Embryonic facial prominence (tissue), 1 donor: ENCODE measurements around the gene SLC41A1.

Experiments used
- DNase-seq: peaks from one replicate; pipeline ENCODE4 v3.0.0-alpha.2; 2016; ENCODE audit errors: extremely low spot score

Gene SLC41A1

DNA sequence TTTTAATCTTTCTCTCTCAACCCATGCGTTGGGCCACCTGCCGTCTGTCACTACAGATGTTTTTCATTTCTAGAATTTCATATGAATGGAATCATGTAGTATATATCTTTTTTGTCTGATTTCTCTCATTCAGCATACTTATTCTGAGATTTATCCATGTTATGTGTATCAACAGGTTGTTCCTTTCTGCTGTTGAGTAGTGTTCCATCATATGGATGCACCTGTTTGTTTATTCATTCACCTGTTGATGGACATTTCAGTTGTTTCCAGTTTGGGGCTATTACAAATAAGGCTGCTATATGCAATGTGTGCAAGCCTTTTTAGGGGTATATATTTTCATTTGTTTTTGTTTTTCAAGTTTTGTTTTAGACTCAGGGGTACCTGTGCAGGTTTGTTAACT lies 9.4 kb upstream of the SLC41A1 start:
- DNase-seq, result no peak

DNA sequence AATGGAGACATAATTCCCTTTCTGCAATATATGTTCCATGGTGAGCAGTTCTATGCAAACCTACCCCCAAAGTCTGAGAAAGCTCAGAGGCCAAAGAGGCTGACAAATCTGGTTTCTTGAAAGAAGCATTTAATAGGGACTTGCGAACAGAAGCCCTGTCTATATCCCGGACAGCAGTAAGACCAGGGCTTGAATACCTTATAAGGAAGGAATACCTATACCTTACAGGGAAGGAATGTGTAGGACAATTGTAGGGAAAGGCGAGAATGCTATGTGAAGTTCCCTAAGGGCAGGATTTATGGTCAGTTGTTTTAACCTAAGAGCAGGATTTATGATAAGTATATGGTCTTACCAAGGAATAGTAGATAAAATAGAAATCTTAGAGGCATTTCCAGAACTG lies 5.0 kb upstream of the SLC41A1 start:
- DNase-seq, result no peak

DNA sequence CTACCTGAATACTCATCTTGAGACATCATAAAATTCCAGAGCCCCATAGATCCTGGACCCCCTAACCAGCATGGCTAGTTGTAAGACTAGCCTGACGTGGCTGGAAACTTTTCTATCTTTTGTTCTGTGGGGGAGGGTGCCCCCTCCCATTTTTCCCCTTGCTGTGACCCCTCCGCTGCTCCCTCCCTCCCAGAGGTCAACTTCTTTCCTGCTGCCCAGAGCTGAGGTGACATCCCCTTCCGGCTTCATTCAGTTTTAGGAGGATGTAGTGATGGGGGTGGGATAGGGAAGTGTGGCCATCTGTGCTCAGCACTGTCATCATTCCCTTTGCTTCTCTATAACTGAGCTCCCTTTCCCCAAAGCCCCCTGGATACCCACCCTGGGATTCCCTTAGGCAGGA lies 4.4 kb upstream of the SLC41A1 start:
- DNase-seq, result no peak

DNA sequence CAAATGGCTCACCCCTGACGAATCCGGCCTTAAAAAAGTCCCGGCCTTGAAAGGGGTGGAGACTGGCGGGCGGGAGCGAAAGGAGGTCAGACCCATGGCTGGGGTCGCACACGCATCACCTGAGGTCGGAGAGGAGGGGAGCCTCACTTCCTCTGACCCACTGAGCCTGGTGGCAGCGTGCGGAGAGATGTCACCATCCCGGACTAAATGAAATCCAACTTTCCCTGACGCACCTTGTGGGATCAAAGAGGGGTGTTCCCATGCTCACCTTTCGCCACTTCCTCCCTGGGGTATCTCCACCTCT lies 709 bp upstream of the SLC41A1 start:
- no peak for DNase-seq

DNA sequence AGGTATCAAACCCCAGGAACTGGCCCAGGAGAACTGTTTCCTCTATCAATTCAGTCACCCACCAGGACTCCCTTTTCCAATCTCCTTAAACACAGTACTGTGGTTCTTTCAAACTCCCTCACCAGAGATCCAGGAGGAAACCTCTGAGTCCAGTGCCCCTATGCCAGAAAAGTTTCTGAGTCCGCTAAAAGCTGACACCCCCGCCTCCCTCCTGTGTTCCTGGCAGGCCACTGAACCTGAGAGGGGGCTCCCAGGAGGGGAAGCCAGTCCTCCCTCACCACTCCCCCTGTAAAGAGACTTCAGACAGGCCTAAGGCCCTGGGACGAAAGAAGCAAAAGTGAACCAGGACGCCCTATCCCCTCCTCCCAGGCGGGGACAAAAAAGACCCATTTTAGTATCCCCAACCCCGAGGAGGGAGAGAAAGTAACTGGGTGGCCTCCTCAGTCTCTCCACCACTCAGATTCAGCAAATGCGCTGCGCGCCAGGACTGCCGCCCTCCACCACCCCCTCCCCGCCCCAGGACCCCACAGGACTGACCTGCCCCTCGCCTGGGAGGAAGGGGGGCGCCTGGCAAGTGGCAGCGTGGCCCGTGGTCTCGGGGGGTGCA lies 624 bp downstream of the SLC41A1 start:
- DNase-seq, result no peak

DNA sequence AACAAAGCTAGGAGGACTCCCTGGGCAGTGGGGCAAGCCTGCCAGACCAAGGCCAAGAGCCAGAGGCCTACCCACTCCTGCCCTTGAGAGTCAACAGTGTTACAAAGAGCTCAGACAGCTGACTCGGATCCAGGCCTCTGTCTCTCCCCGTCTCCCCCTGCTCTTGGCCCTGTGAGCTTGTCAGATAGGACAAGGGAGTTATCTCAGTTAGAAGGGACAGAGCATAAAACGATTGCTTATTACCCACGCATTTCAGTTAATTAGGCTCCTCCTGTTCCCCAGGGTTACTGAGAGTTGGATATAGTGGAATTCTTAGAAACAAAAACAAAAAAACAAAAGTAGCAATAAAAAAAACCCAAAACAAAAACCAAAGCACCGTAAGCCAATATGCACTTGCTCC lies 1.3 kb downstream of the SLC41A1 start:
- DNase-seq, result no peak

DNA sequence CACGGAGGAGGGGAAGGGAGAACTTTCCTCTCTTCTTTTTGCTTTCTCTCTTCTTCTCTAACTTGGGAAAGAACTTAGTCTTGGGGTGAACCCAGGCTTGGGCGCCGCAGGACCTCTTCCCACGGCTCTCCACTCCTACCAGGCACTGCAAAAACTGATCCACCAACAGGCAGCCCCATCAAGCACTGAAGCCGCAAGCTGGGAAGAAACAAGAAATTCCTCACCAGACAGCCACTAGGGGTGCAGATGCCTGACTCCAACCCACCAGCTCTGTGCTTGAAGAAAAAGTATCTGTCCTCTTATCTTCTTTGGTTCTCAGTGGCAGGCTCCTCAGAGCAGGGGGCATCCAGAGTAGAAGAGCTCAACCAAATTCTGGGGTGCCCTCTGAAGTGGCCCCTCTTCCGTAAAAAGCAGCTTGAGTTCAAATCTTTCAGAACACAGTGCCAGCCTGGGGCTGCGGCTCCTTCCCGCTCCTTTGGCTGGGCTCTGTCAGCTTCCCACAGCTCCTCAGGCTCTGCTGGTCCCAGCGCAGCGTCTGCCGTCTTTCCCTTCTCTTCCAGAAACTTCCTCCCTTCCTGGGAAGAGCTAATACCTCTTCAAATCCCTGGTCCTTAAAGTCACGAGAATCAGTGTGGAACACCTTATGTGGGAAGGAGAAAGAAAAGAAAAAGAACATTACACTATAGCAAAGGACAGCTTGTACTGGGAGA lies 2.4 kb downstream of the SLC41A1 start:
- no peak for DNase-seq

DNA sequence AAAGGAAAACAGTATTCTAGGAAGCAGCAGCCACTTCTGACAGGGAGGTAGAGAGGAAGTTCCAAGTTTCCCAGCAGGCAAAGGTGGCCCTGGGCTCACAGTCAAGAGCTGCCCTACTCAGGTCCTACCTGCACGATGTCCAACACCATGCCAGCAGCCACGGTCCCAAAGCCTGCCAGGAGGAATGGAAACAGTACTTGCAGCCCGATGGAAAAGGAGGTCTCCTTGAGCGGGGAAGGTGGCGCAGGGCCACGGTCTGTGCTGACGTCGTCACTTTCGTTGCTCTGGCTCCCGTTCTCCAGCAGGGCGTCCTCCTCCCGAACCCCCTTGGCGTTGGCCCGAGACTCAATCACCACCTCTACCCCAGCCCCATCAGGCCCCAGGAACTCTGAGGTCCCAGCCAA lies 3.1 kb downstream of the SLC41A1 start:
- DNase-seq, result no peak

DNA sequence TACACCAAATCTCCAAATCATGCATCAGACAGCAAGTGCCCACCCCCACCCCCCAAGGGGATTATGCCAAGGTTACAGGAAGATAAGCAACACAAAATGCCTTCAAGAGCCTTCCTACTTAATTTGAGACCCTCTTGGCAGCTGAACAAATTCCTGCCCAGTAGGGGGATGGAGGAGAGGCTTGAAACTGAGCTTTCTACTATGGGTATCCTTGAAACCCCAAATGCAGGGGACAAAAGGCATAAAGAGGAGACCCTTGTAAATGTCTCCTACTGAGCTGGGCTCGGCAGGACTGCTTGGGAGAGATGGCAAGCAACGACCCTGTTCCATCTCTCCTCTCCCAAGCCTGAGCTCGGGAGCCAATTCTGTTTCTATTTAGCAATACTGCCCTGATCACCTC lies 3.5 kb downstream of the SLC41A1 start:
- DNase-seq, result no peak

DNA sequence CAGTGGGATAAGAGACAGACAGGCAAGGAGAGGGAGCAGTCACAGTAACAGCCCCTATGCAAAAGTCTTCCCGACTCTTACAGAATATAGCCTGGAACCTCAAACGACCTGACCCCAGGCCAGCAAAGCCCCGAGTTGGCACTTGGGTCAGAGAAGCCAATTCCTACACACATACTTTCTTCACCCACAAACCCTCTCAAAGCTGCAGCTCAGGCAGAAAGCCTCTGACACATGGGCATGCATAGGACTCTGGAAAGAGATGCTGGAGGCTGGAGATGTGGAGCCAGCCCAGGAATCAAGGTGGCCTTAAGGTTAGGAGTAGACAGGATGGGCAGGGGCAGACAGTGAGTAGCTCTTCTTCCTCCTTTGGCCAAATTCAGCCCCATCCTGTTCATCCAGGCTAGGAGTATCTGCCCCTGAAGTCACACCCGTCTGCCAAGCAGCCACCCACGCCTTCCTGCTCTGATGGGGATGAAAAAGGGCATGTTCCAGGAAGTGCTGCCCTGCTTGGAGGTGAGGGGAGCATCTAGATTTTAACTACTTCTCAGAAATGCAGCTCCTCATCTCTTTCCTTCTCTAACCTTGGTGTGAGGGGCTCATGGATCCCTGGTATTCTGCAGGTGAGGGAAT lies 7.8 kb downstream of the SLC41A1 start:
- DNase-seq, result no peak

DNA sequence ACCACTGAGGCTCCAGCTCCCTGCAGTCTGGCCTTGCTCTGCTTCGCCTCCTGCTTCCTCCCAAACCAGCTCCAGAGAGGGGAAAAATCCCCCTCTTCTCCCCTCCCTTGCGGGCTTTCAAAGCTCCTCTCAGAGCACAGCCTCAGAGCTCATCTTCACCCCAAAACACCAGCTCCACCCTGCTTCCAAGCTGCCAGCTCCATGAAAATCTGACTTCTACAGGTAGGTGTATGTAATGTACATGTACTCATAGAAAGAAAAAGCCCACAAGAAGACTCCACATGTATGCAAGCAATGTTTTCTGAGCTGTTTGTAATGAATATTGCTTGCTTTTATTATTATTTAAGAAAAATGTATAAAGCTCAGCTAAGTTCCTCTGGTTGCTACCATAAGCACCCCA lies 8.4 kb downstream of the SLC41A1 start:
- no peak for DNase-seq

DNA sequence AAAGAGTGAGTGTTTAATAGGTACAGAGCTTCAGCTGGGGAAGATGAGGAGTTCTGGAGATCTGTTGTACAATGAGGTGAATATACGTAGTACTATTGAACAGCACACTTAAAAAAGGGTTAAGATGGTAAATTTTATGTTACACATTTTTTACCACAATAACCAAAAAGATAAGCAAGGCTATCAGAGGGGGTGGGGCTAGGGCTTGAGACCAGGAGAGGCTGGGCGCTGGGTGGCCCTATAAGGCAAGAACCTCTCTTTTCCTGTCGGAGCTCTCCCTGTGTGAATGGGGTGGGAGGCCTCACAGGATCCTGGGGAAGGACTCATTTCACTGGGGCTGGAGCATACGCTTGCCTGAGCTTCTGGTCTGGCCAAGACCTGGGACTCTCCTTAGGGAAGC lies 9.0 kb downstream of the SLC41A1 start:
- no peak for DNase-seq

DNA sequence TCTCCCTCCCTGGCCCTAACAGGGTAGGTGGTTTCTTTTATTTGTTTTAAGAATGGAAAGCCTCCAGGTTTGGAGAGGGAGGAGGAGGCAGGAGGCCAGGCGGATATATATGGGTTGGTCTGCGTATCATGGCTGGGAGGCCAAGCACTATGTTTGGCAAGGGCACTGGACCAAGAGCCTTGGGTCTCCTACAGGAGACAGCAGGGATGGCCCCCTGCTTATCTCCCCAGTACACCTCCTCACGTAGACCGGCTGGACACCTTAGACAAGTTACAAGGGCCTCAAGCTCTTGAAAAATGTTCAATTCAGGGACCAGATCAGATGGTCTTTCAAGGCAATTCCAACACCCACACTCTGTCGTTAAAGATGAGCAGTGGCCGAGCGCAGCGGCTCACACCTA lies 10.9 kb downstream of the SLC41A1 start:
- no peak for DNase-seq

DNA sequence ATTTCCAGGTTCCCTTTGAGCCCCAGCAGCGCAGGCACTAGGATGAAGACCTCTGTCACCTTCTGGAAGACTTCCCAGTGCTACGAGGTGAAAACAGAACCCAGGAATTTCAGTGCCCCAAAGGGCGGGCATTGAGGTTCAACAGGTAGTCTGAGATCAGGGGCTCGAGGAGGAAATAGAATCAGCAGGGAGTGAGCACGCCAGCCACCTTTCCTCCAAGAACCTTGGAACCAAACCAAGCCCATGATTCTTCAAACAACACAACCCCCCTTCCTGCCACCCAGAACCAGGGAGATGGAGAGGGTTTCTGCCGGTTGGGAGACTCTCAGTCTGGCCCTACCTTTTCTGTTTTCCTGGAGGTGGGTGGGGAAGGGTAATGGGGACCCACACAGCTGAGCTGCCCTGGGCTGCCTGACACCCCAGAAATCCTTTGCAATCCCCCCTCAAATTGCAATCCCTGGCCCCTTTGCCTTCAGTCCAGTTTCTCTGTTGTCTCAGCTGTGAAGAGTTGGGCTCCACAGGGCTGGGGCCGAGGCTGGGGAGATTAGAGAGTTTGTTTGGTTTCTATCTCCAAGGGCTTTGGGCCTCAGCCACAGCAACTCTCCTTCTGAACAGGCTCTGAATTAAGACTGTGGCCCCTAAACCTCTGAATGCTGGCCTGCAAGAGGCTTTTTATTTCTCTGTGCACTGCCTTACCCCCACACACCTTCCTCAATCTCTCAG lies 11.9 kb downstream of the SLC41A1 start:
- DNase-seq, result no peak

DNA sequence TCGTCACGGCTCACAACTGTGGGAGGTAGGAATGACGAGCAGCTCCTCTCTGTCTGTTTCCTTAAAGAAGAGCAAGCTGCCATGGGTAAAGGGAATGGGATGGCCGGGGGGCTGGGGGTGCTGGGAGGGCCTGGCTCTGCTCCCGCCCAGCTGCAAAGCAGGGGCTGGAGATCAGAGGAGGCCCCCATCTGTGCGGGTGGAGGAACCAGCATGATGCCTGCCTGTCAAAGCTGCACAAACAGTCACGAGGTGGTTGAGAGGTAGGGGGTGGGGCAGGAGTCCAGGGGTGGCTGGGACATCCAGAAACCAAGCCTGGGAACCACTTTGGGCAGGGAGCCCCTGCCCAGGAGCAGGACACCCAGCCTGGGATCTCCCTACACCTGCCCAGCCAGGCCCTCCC lies 12.6 kb downstream of the SLC41A1 start:
- no peak for DNase-seq

DNA sequence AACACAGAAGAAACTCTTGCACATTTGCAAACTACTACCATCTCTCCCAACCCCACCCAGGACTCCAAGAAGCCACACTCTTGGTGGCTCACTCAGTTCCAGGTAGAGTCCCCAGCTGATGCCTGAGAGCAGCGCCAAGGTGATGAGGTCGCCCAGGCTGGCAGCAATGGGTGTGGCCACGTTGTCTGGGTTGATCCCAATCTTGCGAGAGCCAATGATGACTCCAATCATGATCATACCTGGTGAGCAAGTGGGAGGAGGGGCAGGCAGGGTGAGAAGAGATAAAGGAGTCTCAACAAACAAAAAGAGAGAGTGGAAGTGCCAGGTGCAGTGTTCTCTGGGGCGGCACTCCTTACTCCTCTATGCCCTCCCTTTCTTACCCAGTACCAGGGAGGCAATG lies 14.4 kb downstream of the SLC41A1 start:
- DNase-seq, result no peak

DNA sequence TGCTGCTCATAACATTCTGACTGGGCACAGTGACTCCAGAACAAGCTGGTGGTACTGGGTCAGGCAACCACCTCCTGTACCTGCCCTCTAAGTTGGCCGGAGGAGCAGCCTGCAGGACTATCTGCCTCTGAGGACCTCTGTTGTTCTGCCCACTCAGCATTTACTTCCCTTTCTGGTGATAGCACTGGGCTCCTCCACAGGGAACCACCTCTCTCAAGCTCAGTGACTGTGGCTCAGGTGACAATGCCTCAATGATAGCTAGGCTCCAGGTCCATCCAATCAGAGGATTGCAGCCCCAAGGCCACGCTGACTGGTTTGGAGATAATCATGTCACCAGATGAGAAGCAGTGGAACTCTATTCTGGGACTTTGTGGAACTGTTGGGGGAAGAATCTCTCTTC lies 15.8 kb downstream of the SLC41A1 start:
- no peak for DNase-seq

DNA sequence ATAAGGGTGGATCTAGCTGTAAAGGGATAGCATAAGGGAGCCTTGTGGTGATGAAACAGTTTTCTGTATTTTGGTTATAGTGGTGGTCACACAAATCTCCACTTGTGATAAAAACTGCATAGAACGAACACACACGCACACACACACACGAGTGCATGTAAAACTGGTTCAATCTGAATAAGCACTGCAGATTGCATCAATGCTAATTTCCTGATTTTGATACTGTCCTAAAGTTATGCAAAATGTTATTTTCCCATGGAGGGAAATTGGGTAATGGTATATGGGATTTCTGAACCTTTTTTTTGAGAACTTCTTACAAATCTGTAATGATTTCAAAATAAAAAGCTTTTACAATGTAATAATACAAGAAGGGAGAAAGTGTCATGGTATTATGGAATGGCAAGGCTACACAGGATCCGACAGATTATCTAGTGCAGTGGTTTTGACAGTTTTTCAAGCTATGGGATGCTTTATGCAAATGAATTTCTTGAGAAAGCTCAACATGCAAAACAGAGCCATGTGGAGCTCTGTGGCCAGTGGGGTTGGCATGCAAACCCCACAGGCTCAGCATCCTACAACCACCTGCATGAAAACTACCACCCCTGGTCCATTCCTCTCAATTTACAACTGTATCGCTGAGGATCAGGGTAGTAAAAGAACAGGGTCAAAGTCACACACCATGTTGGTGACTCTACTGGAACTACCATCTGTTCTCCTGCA lies 18.8 kb downstream of the SLC41A1 start:
- DNase-seq, result no peak

DNA sequence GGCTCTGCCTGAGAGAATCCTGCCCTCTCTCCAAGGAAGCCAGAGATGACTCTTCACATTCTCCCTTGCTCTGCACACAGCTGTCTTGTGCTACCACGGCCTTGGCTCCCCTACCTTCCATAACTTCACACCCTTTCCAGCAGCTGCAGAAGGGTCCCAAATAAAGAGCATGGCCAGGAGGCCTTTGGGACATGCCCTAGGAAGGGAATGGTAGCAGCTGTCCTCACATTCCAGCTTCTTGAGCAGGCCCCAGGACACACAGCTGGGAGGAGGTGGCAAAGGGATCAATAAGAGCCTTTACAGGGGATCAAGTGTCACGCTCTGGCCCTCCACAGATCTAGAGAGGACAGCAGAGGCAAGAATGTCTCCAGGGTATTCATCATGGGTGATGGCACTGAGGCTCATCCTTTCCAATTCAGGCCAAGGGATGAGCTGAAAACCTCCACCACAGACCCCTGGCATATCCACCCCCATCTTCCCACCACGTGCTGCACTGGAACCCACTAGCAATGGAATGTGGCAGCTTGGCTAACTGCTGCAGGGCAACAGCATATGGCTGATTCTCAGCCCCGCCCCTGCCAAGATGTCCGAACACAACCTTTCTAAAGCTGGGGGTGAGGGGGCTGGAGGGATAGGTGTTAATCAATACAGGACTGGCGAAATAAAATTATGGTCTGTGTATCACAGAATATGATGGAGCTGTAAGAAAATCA lies 19.9 kb downstream of the SLC41A1 start:
- DNase-seq, result no peak

DNA sequence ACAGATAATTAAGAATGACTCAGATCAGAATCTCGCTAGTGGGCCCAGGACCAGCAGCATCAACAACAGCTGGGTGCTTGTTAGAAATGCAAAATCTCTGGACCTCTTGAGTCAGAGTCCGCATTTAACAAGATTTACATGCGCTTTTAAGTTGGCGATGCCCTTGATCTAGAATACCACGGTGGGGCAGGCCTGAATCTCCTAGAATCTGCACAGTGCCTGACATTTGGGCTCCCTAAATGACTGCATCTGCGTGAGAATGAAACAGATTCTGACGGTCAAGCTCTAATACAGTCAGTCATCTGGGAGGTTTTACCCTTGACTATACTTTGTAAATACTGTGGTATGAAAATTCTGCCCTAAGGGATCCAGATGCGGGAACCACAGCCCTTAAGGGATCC lies 20.5 kb downstream of the SLC41A1 start:
- no peak for DNase-seq

DNA sequence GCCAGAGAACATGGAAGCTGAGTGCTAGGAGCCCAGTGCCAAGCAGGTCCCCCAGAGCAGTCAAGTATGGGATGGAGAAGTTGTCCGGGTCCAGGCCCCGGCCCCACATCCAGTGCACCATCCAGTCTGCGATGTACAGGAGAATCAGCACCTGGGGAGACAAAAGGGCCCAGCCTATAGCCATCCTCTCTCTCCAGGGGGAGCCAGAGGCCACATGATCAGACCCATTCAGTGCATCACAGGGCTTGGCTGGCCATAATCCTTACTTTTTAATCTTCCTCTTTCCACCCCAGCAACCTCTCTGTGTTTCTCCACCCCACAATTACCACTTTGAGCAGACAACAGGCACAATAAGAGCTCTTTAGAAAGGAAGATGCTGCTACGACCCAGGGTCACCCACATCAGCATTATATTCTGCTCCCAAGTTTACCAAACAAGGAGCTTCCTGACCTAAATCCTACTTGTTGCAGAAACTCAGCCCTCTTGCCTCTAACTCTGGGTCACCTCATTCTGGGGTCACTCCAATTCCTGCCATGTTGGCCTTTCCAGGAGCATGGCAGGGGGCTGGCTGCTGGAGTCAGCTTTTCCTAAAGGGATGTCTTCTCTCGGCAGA lies 21.3 kb downstream of the SLC41A1 start:
- no peak for DNase-seq
